SK-N-SH (cell line): ENCODE data around the gene GYS2. TPM values are rescaled to one million over a fixed set of nuclear protein-coding genes. Genes with fewer than 3 reads are reported as not detected.

Source experiments
- CTCF ChIA-PET: fragments of 300-600, 350-600 bp; formaldehyde crosslinking; extraction: SDS; loops from one replicate; lab custom pipeline; 2021; lab: Yijun Ruan, JAX
- POLR2A ChIA-PET: fragments of 350-600 bp; sonication (Branson Sonifier 250); formaldehyde crosslinking; extraction: SDS; loops from one replicate; lab custom pipeline; 2020; ENCODE audit warnings: antibody characterized with exemption, inconsistent platforms; lab: Yijun Ruan, JAX
- DNase-seq: peaks from one replicate; pipeline ENCODE4 v3.0.0; 2012
- H2AFZ ChIP-seq: fragments of 200-600 bp; sonication (generic); 2 replicates; pipeline ENCODE4 v1.8.1; 2016; ENCODE audit warnings: antibody characterized with exemption, mild to moderate bottlenecking, low read depth
- H3F3A ChIP-seq: fragments of 200-600 bp; sonication (generic); replicated peaks from 2 replicates; pipeline ENCODE3; 2016; ENCODE audit warnings: antibody characterized with exemption, mild to moderate bottlenecking; ENCODE audit not compliant: insufficient read depth
- H3K27ac ChIP-seq, 2 experiments: fragments of 200-500 bp in 1 of 2; fragments of 200-600 bp in 1 of 2; sonication (Bioruptor generic) in 1 of 2; sonication (generic), shearing (Covaris generic) in 1 of 2; 2 replicates each; pipeline versions ENCODE4 v1.5.1 to v1.6.1; 2014 to 2016; ENCODE audit warnings: low read depth in 2 of 2, inconsistent platforms in 1 of 2, low read length in 1 of 2, mild to moderate bottlenecking in 1 of 2, mixed read lengths in 1 of 2
- H3K27me3 ChIP-seq: fragments of 200-600 bp; sonication (generic), shearing (Covaris generic); 2 replicates; pipeline ENCODE4 v1.6.1; 2016; ENCODE audit warnings: mixed run types; ENCODE audit not compliant: insufficient read depth
- H3K36me3 ChIP-seq, 2 experiments: fragments of 200-500 bp in 1 of 2; fragments of 200-600 bp in 1 of 2; sonication (Bioruptor generic) in 1 of 2; sonication (generic) in 1 of 2; replicated peaks in 1 of 2; 2 replicates each; pipeline versions ENCODE3 to v1.5.1; 2014 to 2016; ENCODE audit warnings: low read length in 1 of 2, mild to moderate bottlenecking in 1 of 2; ENCODE audit not compliant: insufficient read depth in 2 of 2, control insufficient read depth in 1 of 2
- H3K4me1 ChIP-seq, 2 experiments: fragments of 200-500 bp in 1 of 2; fragments of 200-600 bp in 1 of 2; sonication (Bioruptor generic) in 1 of 2; sonication (generic), shearing (Covaris generic) in 1 of 2; 2 replicates each; pipeline versions ENCODE4 v1.5.1 to v1.6.1; 2014 to 2016; ENCODE audit warnings: low read depth in 1 of 2, low read length in 1 of 2, mixed run types in 1 of 2; ENCODE audit not compliant: insufficient read depth in 2 of 2, control insufficient read depth in 1 of 2
- H3K4me2 ChIP-seq: fragments of 200-600 bp; sonication (generic), shearing (Covaris generic); 2 replicates; pipeline ENCODE4 v1.6.1; 2017; ENCODE audit warnings: mixed run types
- H3K4me3 ChIP-seq, 2 experiments: fragments of 200-500 bp in 1 of 2; fragments of 200-600 bp in 1 of 2; sonication (Bioruptor generic) in 1 of 2; sonication (generic), shearing (Covaris generic) in 1 of 2; 2 replicates each; pipeline versions ENCODE4 v1.5.1 to v1.8.1; 2014 to 2016; ENCODE audit warnings: low read depth in 2 of 2, inconsistent platforms in 1 of 2, low read length in 1 of 2, mild to moderate bottlenecking in 1 of 2, mixed read lengths in 1 of 2, moderate library complexity in 1 of 2
- H3K79me2 ChIP-seq: fragments of 200-600 bp; sonication (generic); 2 replicates; pipeline ENCODE4 v1.8.1; 2017; ENCODE audit warnings: mild to moderate bottlenecking; ENCODE audit not compliant: insufficient read depth
- H3K9ac ChIP-seq: fragments of 200-600 bp; sonication (generic); 2 replicates; pipeline ENCODE4 v1.6.1; 2017; ENCODE audit warnings: mixed run types
- H3K9me2 ChIP-seq: fragments of 200-600 bp; sonication (generic); 2 replicates; pipeline ENCODE4 v1.6.1; 2017; ENCODE audit warnings: mixed run types
- H3K9me3 ChIP-seq: fragments of 200-600 bp; sonication (generic); 2 replicates; pipeline ENCODE4 v1.6.1; 2017; ENCODE audit warnings: mixed run types, mild to moderate bottlenecking, moderate library complexity
- H4K20me1 ChIP-seq: fragments of 200-600 bp; sonication (generic); 2 replicates; pipeline ENCODE4 v1.6.1; 2017; ENCODE audit warnings: mild to moderate bottlenecking, mixed run types; ENCODE audit not compliant: insufficient read depth
- EP300 ChIP-seq, 2 experiments: IDR thresholded peaks; 2 replicates each; pipeline versions ENCODE4 v1.4.0 to v1.6.1; 2012; ENCODE audit warnings: borderline replicate concordance in 1 of 2, low read depth in 1 of 2, low read length in 1 of 2
- EZH2phosphoT487 ChIP-seq: fragments of 200-600 bp; sonication (generic); IDR thresholded peaks from 2 replicates; pipeline ENCODE4 v1.6.1; 2017; ENCODE audit warnings: low read depth, mixed run types, mild to moderate bottlenecking, antibody characterized with exemption, moderate library complexity, borderline replicate concordance
- FOSL2 ChIP-seq: IDR thresholded peaks from 2 replicates; pipeline ENCODE4 v1.4.0; 2012; ENCODE audit warnings: low read depth, mild to moderate bottlenecking, moderate library complexity, borderline replicate concordance
- FOXM1 ChIP-seq: IDR thresholded peaks from 2 replicates; pipeline ENCODE4 v1.4.0; 2012; ENCODE audit warnings: low read depth, mild to moderate bottlenecking
- GABPA ChIP-seq: IDR thresholded peaks from 2 replicates; pipeline ENCODE4 v1.4.0; 2012; ENCODE audit warnings: low read depth, mild to moderate bottlenecking
- IRF3 ChIP-seq: fragments of 150-350 bp; IDR thresholded peaks from 2 replicates; pipeline ENCODE4 v1.6.1; 2016; ENCODE audit warnings: mild to moderate bottlenecking, low read depth, low read length
- MAX ChIP-seq: IDR thresholded peaks from 2 replicates; pipeline ENCODE4 v1.4.0; 2012; ENCODE audit warnings: low read depth
- MEF2A ChIP-seq: IDR thresholded peaks from 2 replicates; pipeline ENCODE4 v1.4.0; 2012; ENCODE audit warnings: low read depth, borderline replicate concordance
- REST ChIP-seq: IDR thresholded peaks from 2 replicates; pipeline ENCODE4 v1.6.1; 2012; ENCODE audit warnings: mild to moderate bottlenecking, low read depth, low read length, moderate library complexity
- RXRA ChIP-seq: IDR thresholded peaks from 2 replicates; pipeline ENCODE4 v1.4.0; 2012; ENCODE audit warnings: low read depth, mild to moderate bottlenecking, borderline replicate concordance
- USF1 ChIP-seq: IDR thresholded peaks from 2 replicates; pipeline ENCODE4 v1.4.0; 2012; ENCODE audit warnings: low read depth, borderline replicate concordance
- YY1 ChIP-seq: IDR thresholded peaks from 2 replicates; pipeline ENCODE4 v1.4.0; 2012; ENCODE audit warnings: low read depth, mild to moderate bottlenecking
- ZBTB33 ChIP-seq: IDR thresholded peaks from 2 replicates; pipeline ENCODE4 v1.4.0; 2012; ENCODE audit warnings: low read depth, borderline replicate concordance
- WGBS: methylation state at CpG from one replicate; pipeline ENCODE4 v1.1.6; 2017; ENCODE audit warnings: low lambda C conversion rate; 5-methylcytosine and 5-hydroxymethylcytosine counted together
- polyA plus RNA-seq, 3 experiments: library from polyadenylated mRNA; depleted of rRNA; stranded (reverse); fragments of >200 nt; gene quantifications; 2 replicates each; pipeline ENCODE4 v1.2.3, GENCODE V29; 2012

GYS2 gene
- polyA plus RNA-seq, 1 of the 3 experiments (the other 2 are of a cell fraction): not detected

GRCh38 chr12:21547437-21547836 lies 57.2 kb downstream of the GYS2 start:
- ChIA-PET CTCF (no interaction called here), POLR2A (no interaction called here)
- WGBS: 11% methylated on average over 1 of the region's 1 CpG

More at GRCh38 chr12:21547437-21547836, 57.2 kb downstream of the GYS2 start:
- Histone ChIP-seq H3K27ac (no peak overlapping the region), H3K4me1 (no peaks in the 10 kb centered on the region), H3K4me3 (no peak overlapping the region), H3K36me3 (no peaks in the 10 kb centered on the region), H4K20me1 (no peaks in the 10 kb centered on the region), H2AFZ (no peak overlapping the region), H3K79me2 (no peaks in the 10 kb centered on the region), H3K9me3 (no peaks in the 10 kb centered on the region), H3K4me2 (no peak overlapping the region)
- no peak for DNase-seq
- TF ChIP-seq ZBTB33: no peak
- TF ChIP-seq GABPA: no peak
- TF ChIP-seq USF1: no peak
- TF ChIP-seq RXRA: no peak
- no peak for TF ChIP-seq IRF3
- no peak for TF ChIP-seq EP300 (IDR thresholded peaks at IDR 0.05; ENCODE audit: borderline replicate concordance in 1 of 2, low read depth in 1 of 2, low read length in 1 of 2)
- no peak for TF ChIP-seq EZH2phosphoT487
- TF ChIP-seq YY1: no peak
- no peak for TF ChIP-seq MAX
- TF ChIP-seq FOSL2: no peak
- TF ChIP-seq REST: no peak
- no peak for TF ChIP-seq FOXM1
- TF ChIP-seq MEF2A: no peak
- TF ChIP-seq, all 33 proteins: peak for 0
- peaks cover 8% of the 10 kb centered on the region; the same call in 1 of the 2 replicates for H3K27me3 ChIP-seq
- H3K9ac ChIP-seq: no peak overlapping the region
- no peaks in the 10 kb centered on the region for H3F3A ChIP-seq
- H3K9me2 ChIP-seq: no peaks in the 10 kb centered on the region
